NCI-H1436 treated with DMSO at 0.1 percent for 48 hours (cell line): ENCODE results near the gene POLR1B.
"Not testable (repeated sequence)": the region's sequence is repeated elsewhere in the genome, so short reads cannot be mapped to it uniquely, and the experiment has no call there.

Experiments
- DNase-seq: peaks from one replicate; lab custom pipeline; 2025; lab: John Stamatoyannopoulos, UW

POLR1B gene

DNA sequence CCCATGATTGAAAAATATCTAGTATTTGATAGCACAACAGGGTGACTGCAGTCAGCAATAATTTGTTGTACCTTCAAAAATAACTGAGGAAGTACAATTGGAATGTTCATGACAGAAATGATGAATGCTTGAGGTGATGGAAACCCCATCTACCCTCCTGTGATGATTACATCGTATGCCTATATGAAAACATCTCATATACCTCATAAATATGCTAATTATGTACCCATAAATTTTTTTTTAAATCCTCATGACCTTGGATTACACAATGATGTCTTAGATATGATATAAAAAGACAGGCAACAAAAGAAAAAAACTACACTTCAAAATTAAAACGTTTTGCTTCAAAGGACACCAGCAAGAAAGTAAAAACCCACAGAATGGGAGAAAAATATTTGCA, 1.4 kb upstream of the POLR1B start:
- DNase-seq, result no peak

DNA sequence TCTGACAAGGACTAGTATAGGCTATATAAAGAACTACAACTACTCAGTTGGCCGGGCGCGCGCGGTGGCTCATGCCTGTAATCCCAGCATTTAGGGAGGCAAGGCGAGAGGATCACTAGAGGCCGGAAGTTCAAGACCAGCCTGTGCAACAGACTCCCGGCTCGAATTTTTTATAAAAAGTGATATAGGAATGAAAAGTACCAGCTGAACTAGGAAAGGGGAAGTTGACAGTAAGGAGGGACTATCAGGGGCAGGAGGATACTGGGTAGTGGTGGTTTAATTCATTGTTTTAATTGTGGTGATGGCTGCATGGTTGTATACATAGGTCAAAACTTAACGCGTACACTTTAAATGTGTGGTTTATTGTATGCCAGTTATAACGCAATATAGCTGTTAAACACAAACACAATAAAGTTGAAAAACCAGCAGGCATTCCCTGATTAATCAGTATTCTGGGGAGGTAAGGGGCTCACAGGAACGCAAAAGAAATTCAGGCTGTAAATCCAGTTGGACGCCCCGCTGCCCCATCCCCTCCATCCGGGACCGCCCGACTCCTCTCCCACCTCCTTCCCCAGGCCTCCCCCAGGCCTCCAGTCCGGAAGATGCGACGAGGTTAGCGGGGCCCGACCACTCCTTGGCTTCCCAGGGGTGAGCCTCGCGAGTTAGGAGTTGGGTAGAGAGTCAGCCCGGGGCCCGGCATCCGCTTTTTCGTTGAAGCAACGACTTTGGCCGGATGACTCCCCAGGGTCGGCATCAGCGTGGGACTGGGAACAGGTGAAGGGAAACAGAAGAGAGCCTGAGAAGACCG, 746 bp upstream of the POLR1B start:
- peak; percentile 8 for DNase-seq

DNA sequence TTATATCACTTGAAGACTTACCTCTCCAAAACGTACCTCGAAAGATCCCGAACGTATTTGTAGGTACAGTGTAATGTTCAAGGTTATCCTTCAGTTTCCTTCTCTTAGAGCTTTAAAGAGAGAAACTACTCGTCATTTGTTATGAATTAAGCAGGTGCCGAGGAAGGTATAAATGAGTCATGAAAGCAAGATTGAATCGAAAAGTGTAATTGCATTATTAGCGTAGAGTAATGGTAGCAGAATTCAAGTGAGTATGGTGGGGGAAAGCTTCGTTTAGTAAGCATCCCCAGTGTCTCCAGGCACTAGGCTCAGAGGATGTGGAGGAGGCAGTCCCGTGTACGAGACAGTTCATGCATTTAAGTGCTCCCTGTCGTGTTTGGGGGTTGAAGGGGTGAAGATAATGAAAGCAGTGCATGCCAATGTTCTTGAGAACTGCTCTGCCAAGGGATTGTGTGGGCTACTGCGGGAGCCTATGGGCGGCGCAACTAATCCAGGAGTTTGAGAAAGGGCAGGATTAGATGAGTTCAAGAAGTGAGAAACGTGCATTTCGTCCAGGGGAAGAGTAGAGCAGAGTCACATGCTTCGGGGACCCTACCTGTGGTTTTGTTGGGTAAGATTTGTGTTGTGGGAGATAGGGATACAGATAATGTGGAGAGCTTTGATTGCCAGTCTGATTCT, 858 bp downstream of the POLR1B start:
- no peak for DNase-seq

DNA sequence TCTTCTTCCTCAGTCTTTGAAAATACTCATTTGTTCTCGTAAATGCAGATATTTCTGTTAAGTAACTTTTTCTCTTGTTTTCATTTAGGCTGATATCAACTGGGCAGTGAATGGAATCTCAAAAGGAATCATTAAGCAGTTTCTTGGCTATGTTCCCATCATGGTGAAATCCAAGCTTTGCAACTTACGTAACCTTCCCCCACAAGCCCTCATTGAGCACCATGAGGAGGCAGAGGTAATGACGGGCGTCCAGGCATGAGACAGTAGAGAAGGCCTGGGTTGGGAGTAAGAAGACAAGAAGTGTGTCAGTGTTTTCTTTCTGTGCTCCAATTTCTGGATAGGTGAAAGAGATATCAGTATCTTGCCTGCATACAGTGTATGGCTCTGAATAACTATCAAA, 5.1 kb downstream of the POLR1B start:
- no peak for DNase-seq

DNA sequence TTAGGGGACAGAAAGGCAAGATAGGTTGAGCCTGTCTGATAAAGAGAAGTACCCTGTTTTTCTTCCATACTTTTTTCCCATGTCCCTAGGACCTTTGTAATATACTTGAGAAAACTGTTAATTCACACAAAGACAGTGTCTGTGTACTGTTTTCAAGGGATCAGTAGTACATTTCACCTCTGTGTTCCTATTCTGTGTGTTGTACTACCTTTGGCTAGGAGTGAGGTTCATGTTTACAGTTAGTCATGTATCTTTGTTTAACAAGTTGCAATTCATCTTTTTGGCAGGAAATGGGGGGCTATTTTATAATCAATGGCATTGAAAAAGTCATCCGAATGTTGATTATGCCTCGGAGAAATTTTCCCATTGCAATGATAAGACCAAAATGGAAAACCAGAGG, 6.7 kb downstream of the POLR1B start:
- DNase-seq, result no peak

GRCh38 chr2:112566104-112566503, 23.8 kb downstream of the POLR1B start:
- no peak for DNase-seq

DNA sequence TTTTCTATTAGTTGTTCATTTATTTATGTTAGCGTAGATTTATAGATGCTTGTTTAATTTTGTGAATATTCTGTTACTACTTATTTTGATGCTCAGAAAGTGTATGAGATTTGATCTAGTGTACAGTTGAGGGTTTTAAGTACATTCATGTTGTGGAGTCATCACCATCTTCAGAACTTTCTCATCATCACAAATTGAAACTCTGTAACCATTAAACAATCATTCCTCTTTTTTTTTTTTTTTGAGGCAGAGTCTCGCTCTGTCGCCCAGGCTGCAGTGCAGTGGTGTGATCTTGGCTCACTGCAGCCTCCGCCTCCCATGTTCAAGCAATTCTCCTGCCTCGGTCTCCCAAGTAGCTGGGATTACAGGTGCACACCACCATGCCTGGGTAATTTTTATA, 24.2 kb downstream of the POLR1B start:
- DNase-seq, result not testable (repeated sequence)

DNA sequence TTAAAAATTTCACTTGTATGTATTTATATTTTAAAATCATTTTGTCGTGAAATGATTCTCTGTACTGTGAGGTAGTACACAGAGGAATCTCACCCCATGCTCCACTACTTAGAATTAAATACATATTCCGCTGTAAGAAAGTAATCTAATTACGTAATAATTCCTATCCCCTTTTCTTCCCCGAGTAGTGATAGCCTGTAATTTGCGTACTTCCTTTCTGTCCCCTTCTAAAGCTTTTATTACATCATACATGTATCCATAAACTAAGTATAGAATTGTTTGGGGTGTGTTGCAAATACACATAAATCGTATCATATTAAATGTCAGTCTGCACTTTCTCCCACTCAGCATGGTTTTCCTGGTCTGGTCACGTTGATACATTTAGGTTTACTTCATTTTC, 29.7 kb downstream of the POLR1B start:
- DNase-seq, result no peak

GRCh38 chr2:112577756-112578155, 35.5 kb downstream of the POLR1B start:
- no peak for DNase-seq

DNA sequence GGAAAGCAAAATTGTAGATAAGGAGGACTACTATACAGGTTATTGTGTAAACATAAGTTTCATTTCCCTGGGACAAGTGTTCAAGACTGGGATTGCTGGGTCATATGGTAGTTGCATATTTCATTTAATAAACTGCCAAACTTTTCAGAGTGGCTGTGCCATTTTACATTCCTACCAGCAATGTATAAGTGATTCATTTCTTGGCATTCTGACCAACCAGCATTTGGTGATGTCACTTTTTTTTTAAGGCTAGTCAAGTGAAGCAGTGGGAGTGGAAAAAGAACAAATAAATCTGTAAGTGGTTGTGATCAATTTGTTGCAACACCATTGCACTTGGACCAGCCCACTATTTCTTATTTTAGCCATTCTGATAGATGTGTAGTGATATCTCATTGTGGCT, 37.0 kb downstream of the POLR1B start:
- DNase-seq, result no peak

DNA sequence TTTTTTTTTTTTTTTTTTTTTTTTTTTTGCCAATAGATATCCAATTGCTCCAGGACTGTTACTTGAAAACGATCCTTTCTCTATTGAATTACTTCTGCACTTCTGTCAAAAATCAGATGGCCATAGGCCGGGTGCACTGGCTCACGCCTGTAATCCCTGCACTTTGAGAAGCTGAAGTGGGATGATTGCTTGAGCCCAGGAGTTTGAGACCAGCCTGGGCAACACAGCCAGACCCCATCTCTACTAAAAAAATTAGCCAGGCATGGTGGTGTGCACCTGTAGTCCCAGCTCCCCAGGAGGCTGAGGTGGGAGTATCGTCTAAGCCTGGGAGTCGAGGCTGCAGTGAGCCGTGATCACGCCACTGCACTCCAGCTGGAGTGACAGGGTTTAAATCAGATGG, 37.8 kb downstream of the POLR1B start:
- DNase-seq, result no peak

DNA sequence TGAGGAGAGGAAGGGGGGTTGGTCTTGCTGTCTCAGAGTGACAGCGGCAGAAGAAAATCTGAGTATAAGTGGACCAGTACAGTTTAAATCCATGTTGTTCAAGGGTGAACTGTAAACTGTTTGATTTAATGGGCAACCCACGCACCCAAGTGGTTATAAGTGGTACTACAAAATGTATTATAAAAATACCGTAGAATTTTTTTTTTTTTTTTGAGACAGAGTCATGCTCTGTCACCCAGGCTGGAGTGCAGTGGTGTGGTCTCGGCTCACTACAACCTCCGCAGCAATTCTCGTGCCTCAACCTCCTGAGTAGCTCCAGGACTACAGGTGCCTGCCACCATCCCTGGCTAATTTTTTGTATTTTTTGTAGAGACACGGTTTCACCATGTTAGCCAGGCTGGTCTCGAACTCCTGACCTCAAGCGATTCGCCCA, 40.1 kb downstream of the POLR1B start:
- DNase-seq, result peak; percentile 16

- DNase-seq, result no peak
Measured at GRCh38 chr2:112583497-112584133, 41.4 kb downstream of the POLR1B start.

DNA sequence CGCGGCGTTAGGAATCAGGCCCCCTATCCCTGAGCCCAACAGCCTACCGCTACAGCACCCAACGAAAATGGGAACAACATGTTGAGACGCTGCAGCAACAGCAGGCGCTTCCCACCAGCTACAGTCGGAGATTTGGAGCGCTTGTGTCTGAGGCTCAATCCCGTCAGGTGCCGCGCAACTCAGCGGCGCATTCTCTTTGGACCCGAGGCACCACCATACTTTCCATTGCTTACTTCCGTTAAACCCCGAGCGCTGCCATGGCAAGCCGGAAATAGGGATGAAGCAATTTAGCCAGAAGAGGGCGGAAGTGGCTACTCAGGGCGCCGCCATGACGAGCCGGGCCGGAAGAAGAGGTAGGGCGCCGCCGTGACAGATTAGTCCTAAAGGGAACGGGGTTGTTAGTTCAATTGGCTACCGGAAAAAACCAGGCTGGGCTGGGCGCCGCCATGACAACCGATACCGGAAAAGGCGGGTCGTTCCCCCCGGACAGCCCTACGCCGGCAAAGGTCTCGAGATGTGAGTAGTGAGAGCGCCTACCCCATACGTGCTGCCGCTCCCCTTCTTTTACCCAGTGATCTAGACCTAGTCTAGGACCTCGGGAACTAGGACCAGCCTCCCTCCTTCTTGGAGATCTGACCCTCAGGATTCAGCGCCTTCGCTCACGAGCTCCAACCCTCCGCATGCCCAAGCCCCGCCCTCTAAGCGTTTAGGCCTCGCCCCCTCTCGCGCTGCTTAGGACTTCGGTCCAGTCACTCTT, 42.0 kb downstream of the POLR1B start, which contains the start of gene CHCHD5:
Gene CHCHD5 (plus strand): TSS at position 476 of the 757 bp plus-strand sequence. CDS start 39 bp downstream, at position 515.
- peak; percentile 47 for DNase-seq

DNA sequence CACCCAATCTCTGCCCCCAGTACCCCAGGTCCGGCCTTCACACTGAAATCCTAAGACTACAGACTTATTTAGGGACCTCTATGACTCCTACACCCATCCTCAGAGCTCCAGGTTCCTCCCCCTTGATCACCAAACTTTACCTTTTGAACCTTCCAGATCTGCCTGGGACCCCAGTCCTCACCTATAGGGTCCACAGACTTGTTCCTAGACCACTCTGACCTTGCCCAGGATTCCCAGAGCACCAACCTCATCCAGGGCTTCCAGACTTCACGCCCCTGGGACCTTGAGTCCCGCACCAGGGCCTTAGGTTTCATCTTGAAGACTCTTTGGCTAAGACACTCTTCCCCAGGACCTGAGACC, 42.6 kb downstream of the POLR1B start:
- no peak for DNase-seq

GRCh38 chr2:112585400-112585799, 43.1 kb downstream of the POLR1B start:
- no peak for DNase-seq

GRCh38 chr2:112585873-112586464, 43.7 kb downstream of the POLR1B start:
- DNase-seq, result no peak

DNA sequence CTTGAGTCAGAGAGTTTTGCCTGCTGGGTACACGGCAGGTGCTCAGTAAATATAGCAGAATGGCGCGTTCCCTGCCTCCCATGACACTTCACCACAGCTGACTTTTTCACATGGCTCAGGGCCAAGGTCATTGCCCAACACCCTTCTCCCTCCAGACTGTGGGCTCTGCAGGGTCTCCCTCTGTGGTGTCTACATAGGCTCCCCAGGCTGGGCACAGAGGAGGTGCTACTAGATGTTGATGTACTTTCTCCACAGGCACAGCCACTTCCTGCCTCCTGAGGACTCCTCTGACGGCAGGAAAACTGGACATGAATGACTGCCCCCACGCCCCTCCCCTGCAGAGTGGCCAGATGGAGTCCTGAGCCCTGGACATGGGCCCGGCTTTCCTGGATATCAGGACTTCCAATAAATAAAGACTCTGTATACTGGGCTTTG, 46.4 kb downstream of the POLR1B start:
- DNase-seq, result no peak

DNA sequence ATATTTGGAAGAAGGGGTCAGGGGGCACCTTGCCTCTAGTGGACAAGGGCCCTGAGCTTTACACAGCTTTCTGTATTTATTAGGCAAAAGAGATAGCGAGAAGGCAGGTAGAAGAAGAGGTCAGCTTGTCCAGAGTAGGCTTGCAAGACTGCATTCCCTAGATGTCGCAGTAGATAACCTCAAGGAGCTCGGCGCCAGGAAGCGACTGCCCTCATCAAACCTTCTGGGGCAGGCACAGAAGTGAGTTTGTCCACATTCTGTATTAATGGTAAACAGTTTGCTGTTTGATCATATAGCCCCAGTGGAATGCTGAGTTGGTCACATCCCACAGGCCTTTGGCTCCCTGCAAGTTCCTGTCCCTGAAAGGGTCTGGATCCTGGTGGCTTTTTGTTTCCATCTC, 49.1 kb downstream of the POLR1B start:
- DNase-seq, result no peak

- no peak for DNase-seq
Measured at GRCh38 chr2:112593736-112594135, 51.5 kb downstream of the POLR1B start.

DNA sequence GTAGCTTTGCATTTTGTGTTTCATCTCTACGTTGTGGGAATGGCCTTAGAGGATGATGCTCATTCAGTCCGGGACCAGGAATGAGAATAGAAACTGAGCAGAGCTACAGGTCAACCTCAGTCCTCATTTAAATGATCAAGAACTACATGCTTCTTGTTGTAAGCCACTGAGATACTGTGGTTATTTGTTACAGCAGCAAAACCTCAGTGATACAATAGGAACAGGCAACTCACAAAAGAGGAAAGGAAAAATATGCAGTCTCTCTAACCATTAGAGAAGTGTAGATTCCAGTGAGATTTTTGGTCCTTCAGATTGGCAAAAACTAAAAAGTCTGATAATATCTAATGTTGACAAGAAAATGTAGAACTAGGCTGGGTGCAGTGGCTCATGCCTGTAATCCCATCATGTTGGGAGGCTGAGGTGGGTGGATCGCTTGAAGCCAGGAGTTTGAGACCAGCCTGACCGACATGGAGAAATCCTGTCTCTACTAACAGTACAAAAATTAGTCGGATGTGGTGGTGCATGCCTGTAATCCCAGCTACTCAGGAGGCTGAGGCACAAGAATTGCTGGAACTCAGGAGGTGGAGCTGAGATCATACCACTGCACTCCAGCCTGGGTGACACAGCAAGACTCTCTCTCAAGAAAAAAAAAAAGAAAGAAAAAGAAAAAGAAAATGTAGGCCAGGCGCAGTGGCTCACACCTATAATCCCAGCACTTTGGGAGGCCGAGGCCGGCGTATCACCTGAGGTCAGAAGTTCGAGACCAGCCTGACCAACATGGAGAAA, 55.5 kb downstream of the POLR1B start:
- no peak for DNase-seq
